ACHN (cell line): ENCODE results near the gene ZAR1L.

ENCODE experiments used
- DNase-seq: peaks from one replicate; pipeline ENCODE4 v3.0.0-alpha.2; 2015
- in situ Hi-C: cut with HindIII; loops from 2 replicates; pipeline ENCODE4 v1.10.0; 2017; ENCODE audit warnings: low sequenced_read_pairs, low pct_ligation_motif_present, low pct_unique_long_range_greater_than_20kb

ZAR1L gene

GRCh38 chr13:32262619-32263018 is 52.5 kb downstream of the ZAR1L start:
- in situ Hi-C loops, result no loop called here
- no peak for DNase-seq

- in situ Hi-C loops, result no loop called here
- no peak for DNase-seq
Observed at GRCh38 chr13:32262165-32262564, 53.0 kb downstream of the ZAR1L start.

- in situ Hi-C loops, result no loop called here
- no peak for DNase-seq
Observed at GRCh38 chr13:32261567-32261966, 53.6 kb downstream of the ZAR1L start.

GRCh38 chr13:32259116-32259515 is 56.0 kb downstream of the ZAR1L start:
- in situ Hi-C loops, result no loop called here
- no peak for DNase-seq

GRCh38 chr13:32257649-32258048 is 57.5 kb downstream of the ZAR1L start:
- in situ Hi-C loops, result no loop called here
- no peak for DNase-seq

GRCh38 chr13:32256243-32256642 is 58.9 kb downstream of the ZAR1L start:
- DNase-seq, result no peak
- in situ Hi-C loops, result no loop called here

- no peak for DNase-seq
- in situ Hi-C loops, result no loop called here
Observed at GRCh38 chr13:32255724-32256109, 59.4 kb downstream of the ZAR1L start.

GRCh38 chr13:32254916-32255723 is 60.0 kb downstream of the ZAR1L start:
- no peak for DNase-seq
- in situ Hi-C loops, result no loop called here

- in situ Hi-C loops, result no loop called here
Observed at GRCh38 chr13:32254416-32254815, 60.7 kb downstream of the ZAR1L start.

GRCh38 chr13:32253911-32254399 is 61.2 kb downstream of the ZAR1L start:
- in situ Hi-C loops, result no loop called here
- no peak for DNase-seq

More at GRCh38 chr13:32254416-32254815, 60.7 kb downstream of the ZAR1L start:
- DNase-seq, result no peak
